A549 (cell line): ENCODE data around the gene CHN1. TPM values are rescaled to one million over a fixed set of nuclear protein-coding genes. Genes with fewer than 3 reads are reported as not detected.

Experiments used
- ATAC-seq, 2 experiments: fragments of 200-7000 bp in 1 of 2; fragments of >200 bp in 1 of 2; cut with Nextera tagmentation in 1 of 2; cut with Tn5 transposase in 1 of 2; 3 replicates each; pipeline versions ENCODE4 v1.8.0 to v1.9.1; 2018 to 2020; ENCODE audit warnings: mild to moderate bottlenecking in 1 of 2, moderate library complexity in 1 of 2
- CTCF ChIA-PET: fragments of 300-600 bp; sonication (Branson Sonifier 250); formaldehyde crosslinking; extraction: SDS; loops from one replicate; lab custom pipeline; 2021; ENCODE audit warnings: antibody characterized with exemption, inconsistent platforms; lab: Yijun Ruan, JAX
- POLR2A ChIA-PET: fragments of 350-600 bp; formaldehyde crosslinking; extraction: SDS; loops from one replicate; lab custom pipeline; 2021; ENCODE audit warnings: antibody characterized with exemption, inconsistent platforms; lab: Yijun Ruan, JAX
- DNase-seq, 2 experiments: peaks; one replicate each; pipeline versions ENCODE4 v3.0.0 to v3.0.0-alpha.2; 2011 to 2016; ENCODE audit warnings: low read depth in 1 of 2, low spot score in 1 of 2
- FAIRE-seq: peaks from 2 replicates; lab custom pipeline; 2011; peaks lifted over from hg19 to GRCh38; lab: Jason Lieb, UNC
- H3K27ac ChIP-seq, 2 experiments: fragments of >200 bp; sonication (Bioruptor Twin); formaldehyde crosslinking; 3 replicates each; pipeline ENCODE4 v1.5.1; 2016 to 2017
- H3K4me1 ChIP-seq: fragments of >200 bp; sonication (Bioruptor Twin); formaldehyde crosslinking; 3 replicates; pipeline ENCODE4 v1.6.1; 2016
- H3K4me2 ChIP-seq: fragments of >200 bp; sonication (Bioruptor Twin); formaldehyde crosslinking; 3 replicates; pipeline ENCODE4 v1.6.1; 2016
- H3K4me3 ChIP-seq: fragments of >200 bp; sonication (Bioruptor Twin); formaldehyde crosslinking; 3 replicates; pipeline ENCODE4 v1.5.1; 2016
- H3K9me3 ChIP-seq: fragments of >200 bp; sonication (Bioruptor Twin); formaldehyde crosslinking; 3 replicates; pipeline ENCODE4 v1.6.1; 2016
- BHLHE40 ChIP-seq: IDR thresholded peaks from 2 replicates; pipeline ENCODE4 v1.6.1; 2012; ENCODE audit warnings: low read depth, low read length, inconsistent platforms
- CBX8 ChIP-seq: fragments of 200-600 bp; sonication (generic); IDR thresholded peaks from 2 replicates; pipeline ENCODE4 v1.6.1; 2016
- CHD2 ChIP-seq: fragments of 150-350 bp; IDR thresholded peaks from 2 replicates; pipeline ENCODE4 v1.6.1; 2014; ENCODE audit warnings: low read length; ENCODE audit not compliant: partially characterized antibody
- CHD4 ChIP-seq: fragments of 200-600 bp; sonication (generic); IDR thresholded peaks from 2 replicates; pipeline ENCODE4 v1.6.1; 2016; ENCODE audit warnings: antibody characterized with exemption, mild to moderate bottlenecking, borderline replicate concordance
- EHMT2 ChIP-seq: fragments of 200-600 bp; sonication (generic); IDR thresholded peaks from 2 replicates; pipeline ENCODE4 v1.6.1; 2016; ENCODE audit warnings: antibody characterized with exemption, low read depth, mild to moderate bottlenecking, moderate library complexity
- EP300 ChIP-seq, 2 experiments: fragments of >200 bp; sonication (Bioruptor Twin); formaldehyde crosslinking; IDR thresholded peaks; 2 replicates in 1 of 2; 3 replicates in 1 of 2; pipeline ENCODE4 v1.6.1; 2016 to 2017
- ESRRA ChIP-seq: fragments of 150-350 bp; IDR thresholded peaks from 2 replicates; pipeline ENCODE4 v1.6.1; 2014; ENCODE audit warnings: mild to moderate bottlenecking, low read length, borderline replicate concordance
- FOSL2 ChIP-seq, 2 experiments: fragments of 450-650 bp in 1 of 2; fragments of >200 bp in 1 of 2; sonication (Bioruptor Twin) in 1 of 2; formaldehyde crosslinking; IDR thresholded peaks; 2 replicates each; pipeline versions ENCODE4 v1.5.0 to v1.6.1; 2016 to 2020; ENCODE audit warnings: mild to moderate bottlenecking in 1 of 2, moderate library complexity in 1 of 2
- FOXS1 ChIP-seq: fragments of 250-450 bp; sonication (Bioruptor Pico); IDR thresholded peaks from 2 replicates; pipeline ENCODE4 v1.5.0; 2020; ENCODE audit warnings: mild to moderate bottlenecking, moderate library complexity
- GATA3 ChIP-seq: IDR thresholded peaks from 2 replicates; pipeline ENCODE4 v1.6.1; 2012; ENCODE audit warnings: borderline replicate concordance
- HDAC2 ChIP-seq: fragments of 200-600 bp; sonication (generic); IDR thresholded peaks from 2 replicates; pipeline ENCODE4 v1.6.1; 2016
- HOXB13 ChIP-seq: fragments of 250-450 bp; sonication (Bioruptor Pico); IDR thresholded peaks from 2 replicates; pipeline ENCODE4 v1.5.0; 2020; ENCODE audit warnings: low read depth, mild to moderate bottlenecking, moderate library complexity
- HOXB5 ChIP-seq: fragments of 250-450 bp; sonication (Bioruptor Pico); IDR thresholded peaks from 2 replicates; pipeline ENCODE4 v1.5.0; 2020; ENCODE audit warnings: mild to moderate bottlenecking, moderate library complexity
- JUN ChIP-seq, 2 experiments: fragments of >200 bp; sonication (Bioruptor Twin); formaldehyde crosslinking; IDR thresholded peaks; 2 replicates in 1 of 2; 3 replicates in 1 of 2; pipeline ENCODE4 v1.6.1; 2016 to 2017
- JUNB ChIP-seq: fragments of >200 bp; sonication (Bioruptor Twin); formaldehyde crosslinking; IDR thresholded peaks from 2 replicates; pipeline ENCODE4 v1.6.1; 2016
- KDM1A ChIP-seq: fragments of 200-600 bp; sonication (generic); IDR thresholded peaks from 2 replicates; pipeline ENCODE4 v1.6.1; 2016; ENCODE audit warnings: low read depth, mild to moderate bottlenecking
- MAFK ChIP-seq: fragments of 450-650 bp; IDR thresholded peaks from 2 replicates; pipeline ENCODE4 v1.6.1; 2014; ENCODE audit not compliant: partially characterized antibody
- MAZ ChIP-seq: fragments of 150-350 bp; IDR thresholded peaks from 2 replicates; pipeline ENCODE4 v1.6.1; 2014; ENCODE audit warnings: antibody characterized with exemption, low read depth, low read length, borderline replicate concordance
- NFE2L2 ChIP-seq: fragments of 150-350 bp; conservative IDR thresholded peaks from 2 replicates; pipeline ENCODE4 v1.6.1; 2014; ENCODE audit warnings: low read length
- NPAS2 ChIP-seq: fragments of 250-450 bp; sonication (Bioruptor Pico); IDR thresholded peaks from 2 replicates; pipeline ENCODE4 v1.8.0; 2022; ENCODE audit warnings: mild to moderate bottlenecking, moderate library complexity, borderline replicate concordance
- POLR2A ChIP-seq: IDR thresholded peaks from 2 replicates; pipeline ENCODE4 v1.6.1; 2012; ENCODE audit warnings: mild to moderate bottlenecking, low read length
- POLR2AphosphoS2 ChIP-seq: conservative IDR thresholded peaks from 2 replicates; pipeline ENCODE4 v1.6.1; 2012; ENCODE audit warnings: low read length, improper control_type of control experiment, inconsistent platforms
- RARB ChIP-seq: fragments of 250-450 bp; sonication (Bioruptor Pico); IDR thresholded peaks from 2 replicates; pipeline ENCODE4 v1.8.0; 2021; ENCODE audit warnings: mild to moderate bottlenecking, moderate library complexity
- RNF2 ChIP-seq: fragments of 200-600 bp; sonication (generic); IDR thresholded peaks from 2 replicates; pipeline ENCODE4 v1.6.1; 2016; ENCODE audit warnings: low read depth, mild to moderate bottlenecking, antibody characterized with exemption, moderate library complexity, borderline replicate concordance
- SMC3 ChIP-seq: fragments of >200 bp; sonication (Bioruptor Twin); formaldehyde crosslinking; IDR thresholded peaks from 3 replicates; pipeline ENCODE4 v1.6.1; 2018; ENCODE audit warnings: inconsistent platforms
- TP53 ChIP-seq: fragments of 250-450 bp; sonication (Bioruptor Pico); IDR thresholded peaks from 2 replicates; pipeline ENCODE4 v1.5.0; 2021; ENCODE audit warnings: mild to moderate bottlenecking, moderate library complexity
- ZNF302 ChIP-seq: fragments of 250-450 bp; sonication (Bioruptor Pico); IDR thresholded peaks from 2 replicates; pipeline ENCODE4 v1.9.0; 2021; ENCODE audit warnings: inconsistent platforms, mild to moderate bottlenecking, moderate library complexity
- WGBS: methylation state at CpG from one replicate; pipeline ENCODE4 v1.1.6; 2017; ENCODE audit errors: missing lambda C conversion rate; 5-methylcytosine and 5-hydroxymethylcytosine counted together
- polyA plus RNA-seq, 4 experiments: library from polyadenylated mRNA; depleted of rRNA in 3 of 4; stranded (reverse); fragments of >200 nt; fragmentation: RNase III in 1 of 4; extraction: RNeasy Plus Mini Kit Qiagen cat#74134 plus additional on column Dnase treatment in 1 of 4; gene quantifications; 2 replicates in 3 of 4; 3 replicates in 1 of 4; pipeline ENCODE4 v1.2.3, GENCODE V29; 2011 to 2017
- TF ChIP-seq, protein P1 (sequence below): IDR thresholded peaks from 2 replicates; pipeline ENCODE4 v1.6.1; 2012; ENCODE audit warnings: low read depth, borderline replicate concordance
- TF ChIP-seq, protein P2 (sequence below): fragments of 150-350 bp; IDR thresholded peaks from 2 replicates; pipeline ENCODE4 v1.6.1; 2014; ENCODE audit warnings: low read depth, mild to moderate bottlenecking, low read length
- TF ChIP-seq, protein P3 (sequence below): fragments of 250-450 bp; sonication (Bioruptor Pico); IDR thresholded peaks from 2 replicates; pipeline ENCODE4 v1.5.0; 2020; ENCODE audit warnings: low read depth, mild to moderate bottlenecking, moderate library complexity
- TF ChIP-seq, protein P4 (sequence below): fragments of 250-450 bp; sonication (Bioruptor Pico); IDR thresholded peaks from 2 replicates; pipeline ENCODE4 v1.5.0; 2021; ENCODE audit warnings: mild to moderate bottlenecking, moderate library complexity, borderline replicate concordance

Gene CHN1
- polyA plus RNA-seq, 2 of the 4 experiments (the other 2 are of a cell fraction) = 20.9 to 46.6 TPM

DNA sequence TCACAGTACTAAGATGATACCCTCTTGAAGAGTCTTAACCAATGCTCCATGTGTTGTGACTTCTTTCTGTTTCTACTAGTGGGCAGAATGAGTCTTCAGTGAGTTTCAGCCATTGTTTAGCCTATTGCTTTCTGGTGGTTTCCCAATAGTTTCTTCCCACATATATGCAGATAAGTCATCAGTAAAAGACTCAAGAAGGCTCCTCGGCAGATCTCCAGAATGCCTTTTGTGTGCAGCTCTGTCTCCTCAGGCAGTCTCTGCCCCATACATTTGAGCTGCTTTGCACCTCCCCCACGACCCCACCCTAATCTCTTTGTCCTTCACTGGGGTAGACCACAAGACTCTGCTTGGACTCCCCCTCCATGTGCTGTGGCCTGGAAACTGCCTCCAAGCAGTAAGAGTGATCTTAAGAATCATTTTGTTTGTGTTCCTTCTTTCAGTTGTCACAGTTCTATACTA lies 169.4 kb downstream of the CHN1 start:
- CTCF ChIA-PET = interaction anchor here (0.7 kb wide), 1 partner anchor 71 kb away, joined by 3 read pairs; the partner anchor contains the start of gene CHRNA1
- H3K4me3 ChIP-seq = no peak overlapping the region
- WGBS = 47% methylated on average over 2 of the region's 2 CpGs
- POLR2A ChIA-PET = interaction anchor here (0.8 kb wide), 1 partner anchor 137 kb away, joined by 3 read pairs; no protein-coding TSS in a partner anchor
- TF ChIP-seq ZNF302 (CRISPR knock-in tag) (no peak), CBX8 (no peak), FOXS1 (CRISPR knock-in tag) (no peak), NPAS2 (no peak), POLR2A (no peak), HDAC2 (no peak), FOSL2 (IDR thresholded peaks at IDR 0.05) (no peak), FOSL2 (CRISPR knock-in tag; IDR thresholded peaks at IDR 0.05) (no peak), JUNB (no peak), POLR2AphosphoS2 (no peak), KDM1A (no peak), RNF2 (no peak), CHD2 (no peak), HOXB13 (CRISPR knock-in tag) (no peak), JUN (IDR thresholded peaks at IDR 0.05) (no peak), GATA3 (no peak)
- TF ChIP-seq, protein P1, sequence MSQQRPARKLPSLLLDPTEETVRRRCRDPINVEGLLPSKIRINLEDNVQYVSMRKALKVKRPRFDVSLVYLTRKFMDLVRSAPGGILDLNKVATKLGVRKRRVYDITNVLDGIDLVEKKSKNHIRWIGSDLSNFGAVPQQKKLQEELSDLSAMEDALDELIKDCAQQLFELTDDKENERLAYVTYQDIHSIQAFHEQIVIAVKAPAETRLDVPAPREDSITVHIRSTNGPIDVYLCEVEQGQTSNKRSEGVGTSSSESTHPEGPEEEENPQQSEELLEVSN = no peak
- TF ChIP-seq, protein P2, sequence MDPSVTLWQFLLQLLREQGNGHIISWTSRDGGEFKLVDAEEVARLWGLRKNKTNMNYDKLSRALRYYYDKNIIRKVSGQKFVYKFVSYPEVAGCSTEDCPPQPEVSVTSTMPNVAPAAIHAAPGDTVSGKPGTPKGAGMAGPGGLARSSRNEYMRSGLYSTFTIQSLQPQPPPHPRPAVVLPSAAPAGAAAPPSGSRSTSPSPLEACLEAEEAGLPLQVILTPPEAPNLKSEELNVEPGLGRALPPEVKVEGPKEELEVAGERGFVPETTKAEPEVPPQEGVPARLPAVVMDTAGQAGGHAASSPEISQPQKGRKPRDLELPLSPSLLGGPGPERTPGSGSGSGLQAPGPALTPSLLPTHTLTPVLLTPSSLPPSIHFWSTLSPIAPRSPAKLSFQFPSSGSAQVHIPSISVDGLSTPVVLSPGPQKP = no peak
- TF ChIP-seq, protein P3, sequence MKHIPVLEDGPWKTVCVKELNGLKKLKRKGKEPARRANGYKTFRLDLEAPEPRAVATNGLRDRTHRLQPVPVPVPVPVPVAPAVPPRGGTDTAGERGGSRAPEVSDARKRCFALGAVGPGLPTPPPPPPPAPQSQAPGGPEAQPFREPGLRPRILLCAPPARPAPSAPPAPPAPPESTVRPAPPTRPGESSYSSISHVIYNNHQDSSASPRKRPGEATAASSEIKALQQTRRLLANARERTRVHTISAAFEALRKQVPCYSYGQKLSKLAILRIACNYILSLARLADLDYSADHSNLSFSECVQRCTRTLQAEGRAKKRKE (CRISPR knock-in tag) = no peak
- TF ChIP-seq, all 56 proteins: peak for 0
- peak in 1 of 2 experiments; percentile 29; a peak in 2 of 6 replicates for ATAC-seq
- DNase-seq = no peak
- peak overlapping the region; percentile 47; the same call in 2 of the 3 replicates for H3K4me2 ChIP-seq
- H3K27ac ChIP-seq = peak overlapping the region; percentile 53 to 58; a peak in 3 of 6 replicates
- FAIRE-seq = no peak
- H3K9me3 ChIP-seq = no peaks in the 10 kb centered on the region
- H3K4me1 ChIP-seq = peaks cover 17% of the 10 kb centered on the region

DNA sequence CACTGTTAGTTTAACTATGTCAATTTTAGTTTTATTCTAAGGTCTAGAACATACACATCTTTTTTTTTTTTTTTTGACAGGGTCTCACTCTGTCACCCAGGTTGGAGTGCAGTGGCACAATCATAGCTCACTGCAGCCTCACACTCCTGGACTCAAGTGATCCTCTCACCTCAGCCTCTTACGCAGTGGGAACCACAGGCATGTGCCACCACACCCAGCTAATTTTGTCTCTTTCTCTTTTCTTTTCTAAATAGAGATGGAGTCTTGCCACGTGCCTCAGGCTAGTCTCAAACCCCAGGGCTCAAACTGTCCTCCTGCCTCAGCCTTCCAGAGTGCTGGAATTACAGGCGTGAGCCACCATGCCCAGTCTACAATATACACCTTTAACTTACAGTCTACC lies 171.4 kb downstream of the CHN1 start:
- Histone ChIP-seq H3K4me3 (no peak overlapping the region), H3K4me1 (peaks cover 17% of the 10 kb centered on the region), H3K27ac (no peak overlapping the region), H3K9me3 (no peaks in the 10 kb centered on the region), H3K4me2 (no peak overlapping the region)
- ATAC-seq (no peak), DNase-seq (no peak), FAIRE-seq (no peak)
- POLR2A ChIA-PET = interaction anchor here (0.7 kb wide), 1 partner anchor 69 kb away, joined by 3 read pairs; the partner anchor contains the start of gene CHRNA1
- TF ChIP-seq BHLHE40 (no peak), EP300 (IDR thresholded peaks at IDR 0.05) (no peak), HOXB5 (CRISPR knock-in tag) (no peak)
- CTCF ChIA-PET = interaction anchor here (0.7 kb wide), 1 partner anchor 152 kb away, joined by 4 read pairs; no protein-coding TSS in a partner anchor
- 87% methylated on average over 3 of the region's 3 CpGs for WGBS

DNA sequence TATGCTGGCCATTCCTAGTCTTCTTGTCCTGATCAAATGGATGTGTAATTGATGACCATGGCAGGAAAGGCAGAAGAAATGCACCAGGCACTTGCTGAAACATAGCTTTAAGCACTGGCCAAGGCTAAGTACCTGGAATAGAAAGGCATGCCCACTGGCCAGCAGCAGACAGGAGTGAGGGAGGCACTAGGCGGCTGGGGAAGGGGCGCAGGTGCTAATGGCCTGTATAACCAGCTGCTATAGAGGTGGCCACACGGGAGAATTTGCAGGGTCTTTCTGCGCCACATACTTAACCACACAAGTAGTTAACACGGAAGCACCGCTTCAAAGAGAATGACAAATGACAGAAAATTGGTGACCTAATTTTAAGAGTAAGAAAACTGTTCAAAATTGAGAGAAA lies 174.6 kb downstream of the CHN1 start:
- H3K9me3 ChIP-seq = no peaks in the 10 kb centered on the region
- no peaks in the 10 kb centered on the region; the same call in 2 of the 3 replicates for H3K4me1 ChIP-seq
- H3K4me3 ChIP-seq = no peak overlapping the region
- ATAC-seq (no peak), DNase-seq (no peak), FAIRE-seq (no peak)
- CTCF ChIA-PET = interaction anchor here (1.2 kb wide), 1 partner anchor 16 kb away, joined by 3 read pairs; no protein-coding TSS in a partner anchor
- H3K4me2 ChIP-seq = no peak overlapping the region
- 94% methylated on average over 6 of the region's 6 CpGs for WGBS
- no peak overlapping the region for H3K27ac ChIP-seq
- POLR2A ChIA-PET = no interaction called here
- TF ChIP-seq, protein P4, sequence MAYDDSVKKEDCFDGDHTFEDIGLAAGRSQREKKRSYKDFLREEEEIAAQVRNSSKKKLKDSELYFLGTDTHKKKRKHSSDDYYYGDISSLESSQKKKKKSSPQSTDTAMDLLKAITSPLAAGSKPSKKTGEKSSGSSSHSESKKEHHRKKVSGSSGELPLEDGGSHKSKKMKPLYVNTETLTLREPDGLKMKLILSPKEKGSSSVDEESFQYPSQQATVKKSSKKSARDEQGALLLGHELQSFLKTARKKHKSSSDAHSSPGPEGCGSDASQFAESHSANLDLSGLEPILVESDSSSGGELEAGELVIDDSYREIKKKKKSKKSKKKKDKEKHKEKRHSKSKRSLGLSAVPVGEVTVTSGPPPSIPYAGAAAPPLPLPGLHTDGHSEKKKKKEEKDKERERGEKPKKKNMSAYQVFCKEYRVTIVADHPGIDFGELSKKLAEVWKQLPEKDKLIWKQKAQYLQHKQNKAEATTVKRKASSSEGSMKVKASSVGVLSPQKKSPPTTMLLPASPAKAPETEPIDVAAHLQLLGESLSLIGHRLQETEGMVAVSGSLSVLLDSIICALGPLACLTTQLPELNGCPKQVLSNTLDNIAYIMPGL (CRISPR knock-in tag) = no peak
- TF ChIP-seq EP300 (IDR thresholded peaks at IDR 0.05) = no peak
- TF ChIP-seq CHD4 = no peak
- TF ChIP-seq, protein P3 (CRISPR knock-in tag) = no peak
- TF ChIP-seq TP53 (CRISPR knock-in tag) = no peak
- no peak for TF ChIP-seq NFE2L2
- no peak for TF ChIP-seq EHMT2
- TF ChIP-seq MAFK = no peak
- no peak for TF ChIP-seq MAZ
- TF ChIP-seq SMC3 = no peak
- no peak for TF ChIP-seq RARB (CRISPR knock-in tag)
- TF ChIP-seq ESRRA = no peak
